HepG2 (cell line): ENCODE results near the gene VASN. TPM values are rescaled to one million over a fixed set of nuclear protein-coding genes. Genes with fewer than 3 reads are reported as not detected.
A peak's percentile ranks its signal among the peaks of the same experiment; 100 is the strongest.

Experiments
- CCDC6 ChIP-seq: sonication (generic); formaldehyde crosslinking; IDR thresholded peaks from 2 replicates; pipeline ENCODE4 v1.8.1; 2022; ENCODE audit warnings: mild to moderate bottlenecking, missing genetic modification reagents, moderate library complexity
- ELF3 ChIP-seq: IDR thresholded peaks from 2 replicates; pipeline ENCODE4 v1.6.1; 2016; ENCODE audit warnings: missing genetic modification reagents, missing compliant biosample characterization
- FOSL2 ChIP-seq: sonication (generic); formaldehyde crosslinking; IDR thresholded peaks from 2 replicates; pipeline ENCODE4 v1.4.0; 2020; ENCODE audit warnings: missing genetic modification reagents
- IRX3 ChIP-seq: sonication (generic); formaldehyde crosslinking; IDR thresholded peaks from 2 replicates; pipeline ENCODE4 v1.8.1; 2023; ENCODE audit warnings: mild to moderate bottlenecking, low read depth, missing genetic modification reagents, borderline replicate concordance
- KDM6A ChIP-seq: IDR thresholded peaks from 2 replicates; pipeline ENCODE4 v1.6.1; 2016; ENCODE audit warnings: low read depth
- KLF13 ChIP-seq: sonication (generic); formaldehyde crosslinking; IDR thresholded peaks from 2 replicates; pipeline ENCODE4 v1.4.0; 2020; ENCODE audit warnings: mild to moderate bottlenecking, missing genetic modification reagents
- KLF16 ChIP-seq, 2 experiments: sonication (generic) in 1 of 2; formaldehyde crosslinking in 1 of 2; IDR thresholded peaks; 2 replicates each; pipeline versions ENCODE4 v1.6.1 to v1.8.0; 2016 to 2023; ENCODE audit warnings: missing genetic modification reagents in 2 of 2, missing compliant biosample characterization in 1 of 2
- KLF6 ChIP-seq: IDR thresholded peaks from 2 replicates; pipeline ENCODE4 v1.8.0; 2016; ENCODE audit warnings: missing biosample characterization, missing genetic modification reagents
- RARA ChIP-seq: IDR thresholded peaks from 2 replicates; pipeline ENCODE4 v1.6.1; 2016; ENCODE audit warnings: missing genetic modification reagents, missing compliant biosample characterization
- REXO4 ChIP-seq: sonication (generic); formaldehyde crosslinking; IDR thresholded peaks from 2 replicates; pipeline ENCODE4 v1.8.0; 2022; ENCODE audit warnings: missing genetic modification reagents, mild to moderate bottlenecking, borderline replicate concordance
- RXRB ChIP-seq: IDR thresholded peaks from 2 replicates; pipeline ENCODE4 v1.6.1; 2016; ENCODE audit warnings: borderline replicate concordance, missing genetic modification reagents, missing compliant biosample characterization
- TMF1 ChIP-seq: sonication (generic); formaldehyde crosslinking; IDR thresholded peaks from 2 replicates; pipeline ENCODE4 v1.8.1; 2022; ENCODE audit warnings: low read depth, missing genetic modification reagents
- U2AF1 ChIP-seq: fragments of 200-400 bp; formaldehyde crosslinking; optimal IDR thresholded peaks from 2 replicates; pipeline ENCODE3; 2017; ENCODE audit warnings: mild to moderate bottlenecking, low read depth, low read length
- ZC3H4 ChIP-seq: sonication (generic); formaldehyde crosslinking; IDR thresholded peaks from 2 replicates; pipeline ENCODE4 v1.4.0; 2020; ENCODE audit warnings: missing genetic modification reagents, borderline replicate concordance
- ZNF143 ChIP-seq: sonication (generic); formaldehyde crosslinking; IDR thresholded peaks from 2 replicates; pipeline ENCODE4 v1.4.0; 2020; ENCODE audit warnings: missing genetic modification reagents
- ZNF317 ChIP-seq: sonication (generic); formaldehyde crosslinking; IDR thresholded peaks from 2 replicates; pipeline ENCODE4 v1.5.0; 2020; ENCODE audit warnings: mild to moderate bottlenecking, missing genetic modification reagents
- ZNF510 ChIP-seq: sonication (generic); formaldehyde crosslinking; IDR thresholded peaks from 2 replicates; pipeline ENCODE4 v1.4.0; 2020; ENCODE audit warnings: low read depth, mild to moderate bottlenecking, missing genetic modification reagents
- ZNF737 ChIP-seq: sonication (generic); formaldehyde crosslinking; IDR thresholded peaks from 2 replicates; pipeline ENCODE4 v1.5.0; 2020; ENCODE audit warnings: missing genetic modification reagents, mild to moderate bottlenecking, borderline replicate concordance
- polyA plus RNA-seq, 8 experiments: library from polyadenylated mRNA; depleted of rRNA in 3 of 8; stranded (reverse) in 7 of 8; unstranded in 1 of 8; fragments of >200 nt; fragmentation: Illumina TruSeq in 4 of 8; extraction: Trizol in 4 of 8; gene quantifications; 2 replicates each; pipeline versions ENCODE4 v1.2.1 to v1.2.3, GENCODE V29; 2011 to 2016; ENCODE audit warnings: low read depth in 4 of 8, missing spikeins in 1 of 8, mixed read lengths in 1 of 8; ENCODE audit not compliant: insufficient read depth in 1 of 8
- total RNA-seq, 5 experiments: library from RNA; depleted of rRNA; stranded (reverse); fragments of >200 nt; fragmentation: Illumina TruSeq; extraction: Trizol; gene quantifications; 2 replicates each; pipeline ENCODE4 v1.2.3, GENCODE V29; 2016; ENCODE audit warnings: low read depth in 1 of 5
- TF ChIP-seq, protein P1 (sequence below): sonication (generic); formaldehyde crosslinking; IDR thresholded peaks from one replicate; pipeline ENCODE4 v1.5.1; 2020; ENCODE audit warnings: mild to moderate bottlenecking, missing genetic modification reagents; ENCODE audit errors: not compliant biosample characterization
- TF ChIP-seq, protein P2 (sequence below): IDR thresholded peaks from 2 replicates; pipeline ENCODE4 v1.6.1; 2016

VASN gene
- total and polyA plus RNA-seq, 2 of the 13 experiments (the other 11 are each of a cell fraction or from before 2014, with no cell fraction given) = 8.4 to 18.2 TPM

DNA sequence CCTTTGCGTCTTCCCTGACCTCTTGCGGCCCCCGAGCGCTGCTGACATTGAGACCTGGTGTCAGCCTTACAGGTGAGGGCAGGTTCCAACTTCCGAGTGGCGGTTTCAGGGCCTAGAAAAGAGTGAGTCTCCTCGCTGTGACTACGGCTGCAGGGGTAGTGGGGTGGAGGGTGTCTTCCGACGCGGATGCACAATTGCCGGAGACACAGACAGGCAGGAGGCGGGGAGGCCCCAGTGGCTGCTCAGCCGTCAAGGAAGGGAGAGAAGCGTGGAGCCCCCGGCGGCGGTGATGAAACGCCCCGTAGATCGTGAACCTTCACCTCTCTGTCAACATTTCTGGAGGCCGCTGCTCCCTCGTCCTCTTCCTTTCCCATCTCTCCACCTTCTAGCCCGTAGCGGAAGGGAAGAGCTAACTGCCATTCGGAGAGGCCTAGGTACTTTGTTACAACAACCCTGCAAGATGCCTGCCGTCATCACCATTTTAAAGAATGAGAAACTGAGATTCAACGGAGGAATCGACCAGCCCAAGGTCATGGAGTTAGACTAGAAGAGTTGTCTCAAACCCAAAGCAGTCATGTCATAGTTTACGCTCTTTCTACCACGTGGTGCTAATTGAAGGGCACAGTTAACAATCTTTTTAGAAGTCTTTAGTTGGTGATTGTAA lies 54.5 kb downstream of the VASN start (continued):
- TF ChIP-seq, protein P1, sequence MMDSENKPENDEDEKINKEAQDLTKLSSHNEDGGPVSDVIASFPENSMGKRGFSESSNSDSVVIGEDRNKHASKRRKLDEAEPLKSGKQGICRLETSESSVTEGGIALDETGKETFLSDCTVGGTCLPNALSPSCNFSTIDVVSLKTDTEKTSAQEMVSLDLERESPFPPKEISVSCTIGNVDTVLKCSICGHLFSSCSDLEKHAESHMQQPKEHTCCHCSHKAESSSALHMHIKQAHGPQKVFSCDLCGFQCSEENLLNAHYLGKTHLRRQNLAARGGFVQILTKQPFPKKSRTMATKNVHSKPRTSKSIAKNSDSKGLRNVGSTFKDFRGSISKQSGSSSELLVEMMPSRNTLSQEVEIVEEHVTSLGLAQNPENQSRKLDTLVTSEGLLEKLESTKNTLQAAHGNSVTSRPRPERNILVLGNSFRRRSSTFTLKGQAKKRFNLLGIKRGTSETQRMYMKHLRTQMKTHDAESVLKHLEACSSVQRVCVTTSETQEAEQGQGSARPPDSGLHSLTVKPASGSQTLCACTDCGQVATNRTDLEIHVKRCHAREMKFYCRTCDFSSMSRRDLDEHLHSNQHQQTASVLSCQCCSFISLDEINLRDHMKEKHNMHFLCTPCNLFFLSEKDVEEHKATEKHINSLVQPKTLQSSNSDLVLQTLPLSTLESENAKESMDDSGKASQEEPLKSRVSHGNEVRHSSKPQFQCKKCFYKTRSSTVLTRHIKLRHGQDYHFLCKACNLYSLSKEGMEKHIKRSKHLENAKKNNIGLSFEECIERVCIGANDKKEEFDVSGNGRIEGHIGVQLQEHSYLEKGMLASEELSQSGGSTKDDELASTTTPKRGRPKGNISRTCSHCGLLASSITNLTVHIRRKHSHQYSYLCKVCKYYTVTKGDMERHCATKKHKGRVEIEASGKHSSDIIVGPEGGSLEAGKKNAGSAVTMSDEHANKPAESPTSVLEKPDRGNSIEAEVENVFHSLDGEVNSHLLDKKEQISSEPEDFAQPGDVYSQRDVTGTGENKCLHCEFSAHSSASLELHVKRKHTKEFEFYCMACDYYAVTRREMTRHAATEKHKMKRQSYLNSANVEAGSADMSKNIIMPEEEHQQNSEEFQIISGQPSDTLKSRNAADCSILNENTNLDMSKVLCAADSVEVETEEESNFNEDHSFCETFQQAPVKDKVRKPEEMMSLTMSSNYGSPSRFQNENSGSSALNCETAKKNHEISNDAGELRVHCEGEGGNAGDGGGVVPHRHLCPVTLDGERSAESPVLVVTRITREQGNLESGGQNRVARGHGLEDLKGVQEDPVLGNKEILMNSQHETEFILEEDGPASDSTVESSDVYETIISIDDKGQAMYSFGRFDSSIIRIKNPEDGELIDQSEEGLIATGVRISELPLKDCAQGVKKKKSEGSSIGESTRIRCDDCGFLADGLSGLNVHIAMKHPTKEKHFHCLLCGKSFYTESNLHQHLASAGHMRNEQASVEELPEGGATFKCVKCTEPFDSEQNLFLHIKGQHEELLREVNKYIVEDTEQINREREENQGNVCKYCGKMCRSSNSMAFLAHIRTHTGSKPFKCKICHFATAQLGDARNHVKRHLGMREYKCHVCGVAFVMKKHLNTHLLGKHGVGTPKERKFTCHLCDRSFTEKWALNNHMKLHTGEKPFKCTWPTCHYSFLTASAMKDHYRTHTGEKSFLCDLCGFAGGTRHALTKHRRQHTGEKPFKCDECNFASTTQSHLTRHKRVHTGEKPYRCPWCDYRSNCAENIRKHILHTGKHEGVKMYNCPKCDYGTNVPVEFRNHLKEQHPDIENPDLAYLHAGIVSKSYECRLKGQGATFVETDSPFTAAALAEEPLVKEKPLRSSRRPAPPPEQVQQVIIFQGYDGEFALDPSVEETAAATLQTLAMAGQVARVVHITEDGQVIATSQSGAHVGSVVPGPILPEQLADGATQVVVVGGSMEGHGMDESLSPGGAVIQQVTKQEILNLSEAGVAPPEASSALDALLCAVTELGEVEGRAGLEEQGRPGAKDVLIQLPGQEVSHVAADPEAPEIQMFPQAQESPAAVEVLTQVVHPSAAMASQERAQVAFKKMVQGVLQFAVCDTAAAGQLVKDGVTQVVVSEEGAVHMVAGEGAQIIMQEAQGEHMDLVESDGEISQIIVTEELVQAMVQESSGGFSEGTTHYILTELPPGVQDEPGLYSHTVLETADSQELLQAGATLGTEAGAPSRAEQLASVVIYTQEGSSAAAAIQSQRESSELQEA (CRISPR knock-in tag) = peak; percentile 43
- peak; percentile 45; the same call in 1 of the 2 replicates for TF ChIP-seq ZNF317 (CRISPR knock-in tag)
- TF ChIP-seq IRX3 (CRISPR knock-in tag) = 0 out of 2 replicates have a peak, but pooled peaks have one; percentile 62
- peak; percentile 60; the same call in 1 of the 2 replicates for TF ChIP-seq RXRB (CRISPR knock-in tag)
- TF ChIP-seq KLF13 = 0 out of 2 replicates have a peak, but pooled peaks have one; percentile 77
- peak; percentile 67 for TF ChIP-seq ELF3
- TF ChIP-seq ZNF737 (CRISPR knock-in tag) = 0 out of 2 replicates have a peak, but pooled peaks have one; percentile 33
- peak; percentile 43 for TF ChIP-seq RARA (CRISPR knock-in tag)
- peak; percentile 79; the same call in 1 of the 2 replicates for TF ChIP-seq TMF1 (CRISPR knock-in tag)
- 0 out of 4 replicates have a peak, but pooled peaks of 1 of the 2 experiments have one; percentile 49 for TF ChIP-seq KLF16 (CRISPR knock-in tag; IDR thresholded peaks at IDR 0.05)
- TF ChIP-seq KDM6A (CRISPR knock-in tag) = 0 out of 2 replicates have a peak, but pooled peaks have one; percentile 49
- TF ChIP-seq ZNF510 (CRISPR knock-in tag) = peak; percentile 82; the same call in 1 of the 2 replicates
- TF ChIP-seq ZNF143 (CRISPR knock-in tag) = no peak
- TF ChIP-seq CCDC6 (CRISPR knock-in tag) = no peak
- TF ChIP-seq REXO4 (CRISPR knock-in tag) = 0 out of 2 replicates have a peak, but pooled peaks have one; percentile 83
- peak; percentile 45; the same call in 1 of the 2 replicates for TF ChIP-seq ZC3H4 (CRISPR knock-in tag)
- no peak for TF ChIP-seq KLF6 (CRISPR knock-in tag)
- TF ChIP-seq, protein P2, sequence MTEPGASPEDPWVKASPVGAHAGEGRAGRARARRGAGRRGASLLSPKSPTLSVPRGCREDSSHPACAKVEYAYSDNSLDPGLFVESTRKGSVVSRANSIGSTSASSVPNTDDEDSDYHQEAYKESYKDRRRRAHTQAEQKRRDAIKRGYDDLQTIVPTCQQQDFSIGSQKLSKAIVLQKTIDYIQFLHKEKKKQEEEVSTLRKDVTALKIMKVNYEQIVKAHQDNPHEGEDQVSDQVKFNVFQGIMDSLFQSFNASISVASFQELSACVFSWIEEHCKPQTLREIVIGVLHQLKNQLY (CRISPR knock-in tag) = no peak
- no peak for TF ChIP-seq U2AF1
- no peak; the same call in 1 of the 2 replicates for TF ChIP-seq FOSL2 (CRISPR knock-in tag)
